IMR-90 (cell line): ENCODE measurements around the gene AKAP3.
A peak's percentile ranks its signal among the peaks of the same experiment; 100 is the strongest.

Source experiments
- BHLHE40 ChIP-seq: fragments of 150-350 bp; IDR thresholded peaks from 2 replicates; pipeline ENCODE4 v1.6.1; 2016; ENCODE audit warnings: mild to moderate bottlenecking, low read depth, low read length
- CEBPB ChIP-seq: IDR thresholded peaks from 2 replicates; pipeline ENCODE4 v1.6.1; 2012; ENCODE audit warnings: low read depth, low read length, improper control_type of control experiment
- CTCF ChIP-seq: conservative IDR thresholded peaks from 2 replicates; pipeline ENCODE4 v1.5.1; 2012; ENCODE audit warnings: mild to moderate bottlenecking, low read depth, low read length, improper control_type of control experiment
- MAFK ChIP-seq: IDR thresholded peaks from 2 replicates; pipeline ENCODE4 v1.6.1; 2012; ENCODE audit warnings: low read depth, low read length, improper control_type of control experiment
- MAZ ChIP-seq: IDR thresholded peaks from 2 replicates; pipeline ENCODE4 v1.6.1; 2012; ENCODE audit warnings: low read depth, mild to moderate bottlenecking, low read length, improper control_type of control experiment, moderate library complexity, borderline replicate concordance
- POLR2A ChIP-seq: IDR thresholded peaks from 2 replicates; pipeline ENCODE4 v1.6.1; 2012; ENCODE audit warnings: mild to moderate bottlenecking, low read depth, low read length
- RAD21 ChIP-seq: IDR thresholded peaks from 2 replicates; pipeline ENCODE4 v1.6.1; 2012; ENCODE audit warnings: low read length, improper control_type of control experiment
- RFX5 ChIP-seq: IDR thresholded peaks from 2 replicates; pipeline ENCODE4 v1.8.0; 2012; ENCODE audit warnings: low read depth, mild to moderate bottlenecking, low read length, moderate library complexity
- SMC3 ChIP-seq: fragments of 150-350 bp; IDR thresholded peaks from 2 replicates; pipeline ENCODE4 v1.6.1; 2016; ENCODE audit warnings: low read depth, mild to moderate bottlenecking, antibody characterized with exemption, low read length, moderate library complexity
- TF ChIP-seq, protein P1 (sequence below): fragments of 150-350 bp; IDR thresholded peaks from 2 replicates; pipeline ENCODE4 v1.6.1; 2017; ENCODE audit warnings: mild to moderate bottlenecking, antibody characterized with exemption, low read length, low read depth

GRCh38 chr12:4579305-4580102 lies 69.3 kb downstream of the AKAP3 start:
- TF ChIP-seq POLR2A, result no peak
- 0 out of 2 replicates have a peak, but pooled peaks have one; percentile 9 for TF ChIP-seq CTCF
- TF ChIP-seq BHLHE40, result no peak
- TF ChIP-seq SMC3, result 0 out of 2 replicates have a peak, but pooled peaks have one; percentile 8
- TF ChIP-seq MAZ, result no peak
- no peak for TF ChIP-seq RFX5
- TF ChIP-seq, protein P1, sequence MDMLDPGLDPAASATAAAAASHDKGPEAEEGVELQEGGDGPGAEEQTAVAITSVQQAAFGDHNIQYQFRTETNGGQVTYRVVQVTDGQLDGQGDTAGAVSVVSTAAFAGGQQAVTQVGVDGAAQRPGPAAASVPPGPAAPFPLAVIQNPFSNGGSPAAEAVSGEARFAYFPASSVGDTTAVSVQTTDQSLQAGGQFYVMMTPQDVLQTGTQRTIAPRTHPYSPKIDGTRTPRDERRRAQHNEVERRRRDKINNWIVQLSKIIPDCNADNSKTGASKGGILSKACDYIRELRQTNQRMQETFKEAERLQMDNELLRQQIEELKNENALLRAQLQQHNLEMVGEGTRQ, result no peak
- TF ChIP-seq CEBPB, result 0 out of 2 replicates have a peak, but pooled peaks have one; percentile 5
- no peak for TF ChIP-seq MAFK
- no peak for TF ChIP-seq RAD21
